ENCODE measurements around the gene SH2D4B.

DNA sequence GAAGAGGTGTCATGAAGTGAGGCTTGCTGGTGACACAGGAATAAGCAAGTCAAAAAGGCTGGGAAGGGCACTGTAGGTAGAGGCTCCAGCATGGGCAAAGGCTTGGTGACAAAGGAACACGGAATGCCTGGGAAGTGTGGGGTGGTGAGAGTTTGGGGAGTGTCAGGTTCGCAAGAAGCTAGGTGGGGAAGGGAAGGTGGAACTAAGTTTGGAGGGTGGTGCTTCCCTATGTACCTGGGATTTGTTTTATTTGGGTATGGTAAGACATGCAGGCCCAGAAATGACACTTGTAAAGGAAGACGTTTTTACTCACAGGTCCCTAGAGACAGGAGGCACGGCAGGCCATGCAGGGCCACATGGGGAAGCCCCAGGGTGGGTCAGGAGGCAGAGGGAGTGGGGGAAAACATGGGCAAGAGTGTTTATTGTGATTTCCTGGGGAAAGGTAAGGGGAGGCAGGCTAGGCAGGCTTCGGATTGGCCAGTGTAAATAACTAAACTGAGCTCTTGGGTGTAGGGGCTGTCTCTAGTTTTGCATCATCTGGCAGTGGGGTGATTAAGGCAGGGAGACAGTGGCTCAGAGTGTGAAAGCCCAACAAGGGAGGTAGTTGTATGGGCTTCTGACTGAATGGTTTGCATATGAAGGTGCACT, 52.1 kb downstream of the SH2D4B start:
- TF ChIP-seq EZH2 (IDR thresholded peaks at IDR 0.05; ENCODE audit: low read length, unreplicated experiment), result no peak
- TF ChIP-seq, protein P1, sequence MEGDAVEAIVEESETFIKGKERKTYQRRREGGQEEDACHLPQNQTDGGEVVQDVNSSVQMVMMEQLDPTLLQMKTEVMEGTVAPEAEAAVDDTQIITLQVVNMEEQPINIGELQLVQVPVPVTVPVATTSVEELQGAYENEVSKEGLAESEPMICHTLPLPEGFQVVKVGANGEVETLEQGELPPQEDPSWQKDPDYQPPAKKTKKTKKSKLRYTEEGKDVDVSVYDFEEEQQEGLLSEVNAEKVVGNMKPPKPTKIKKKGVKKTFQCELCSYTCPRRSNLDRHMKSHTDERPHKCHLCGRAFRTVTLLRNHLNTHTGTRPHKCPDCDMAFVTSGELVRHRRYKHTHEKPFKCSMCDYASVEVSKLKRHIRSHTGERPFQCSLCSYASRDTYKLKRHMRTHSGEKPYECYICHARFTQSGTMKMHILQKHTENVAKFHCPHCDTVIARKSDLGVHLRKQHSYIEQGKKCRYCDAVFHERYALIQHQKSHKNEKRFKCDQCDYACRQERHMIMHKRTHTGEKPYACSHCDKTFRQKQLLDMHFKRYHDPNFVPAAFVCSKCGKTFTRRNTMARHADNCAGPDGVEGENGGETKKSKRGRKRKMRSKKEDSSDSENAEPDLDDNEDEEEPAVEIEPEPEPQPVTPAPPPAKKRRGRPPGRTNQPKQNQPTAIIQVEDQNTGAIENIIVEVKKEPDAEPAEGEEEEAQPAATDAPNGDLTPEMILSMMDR (conservative IDR thresholded peaks at IDR 0.05; ENCODE audit: low read depth, low read length), result no peak
- TF ChIP-seq EZH2phosphoT487 (IDR thresholded peaks at IDR 0.05; ENCODE audit: borderline replicate concordance, low read length), result no peak

Data from PC-3 (cell line).